ENCODE measurements around the gene ANTKMT. TPM values are rescaled to one million over a fixed set of nuclear protein-coding genes. Genes with fewer than 3 reads are reported as not detected.

The ANTKMT gene
- total and polyA plus RNA-seq, 2 of the 4 experiments (the other 2 are of a cell fraction), result 7.3 to 16.2 TPM

DNA sequence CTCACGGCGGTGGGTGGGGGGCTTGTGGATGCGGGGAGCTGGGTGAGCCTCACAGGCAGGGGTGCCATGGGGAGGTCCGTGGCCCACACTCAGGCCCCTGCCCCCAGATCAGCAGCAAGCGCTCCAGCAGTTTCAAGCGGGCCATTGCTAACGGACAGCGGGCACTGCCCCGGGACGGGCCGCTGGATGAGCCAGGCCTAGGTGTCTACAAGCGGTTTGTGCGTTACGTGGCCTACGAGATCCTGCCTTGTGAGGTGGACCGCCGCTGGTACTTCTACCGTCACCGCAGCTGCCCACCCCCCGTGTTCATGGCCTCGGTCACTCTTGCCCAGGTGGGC lies 44.4 kb upstream of the ANTKMT start (continued):
- TF ChIP-seq, protein P1, sequence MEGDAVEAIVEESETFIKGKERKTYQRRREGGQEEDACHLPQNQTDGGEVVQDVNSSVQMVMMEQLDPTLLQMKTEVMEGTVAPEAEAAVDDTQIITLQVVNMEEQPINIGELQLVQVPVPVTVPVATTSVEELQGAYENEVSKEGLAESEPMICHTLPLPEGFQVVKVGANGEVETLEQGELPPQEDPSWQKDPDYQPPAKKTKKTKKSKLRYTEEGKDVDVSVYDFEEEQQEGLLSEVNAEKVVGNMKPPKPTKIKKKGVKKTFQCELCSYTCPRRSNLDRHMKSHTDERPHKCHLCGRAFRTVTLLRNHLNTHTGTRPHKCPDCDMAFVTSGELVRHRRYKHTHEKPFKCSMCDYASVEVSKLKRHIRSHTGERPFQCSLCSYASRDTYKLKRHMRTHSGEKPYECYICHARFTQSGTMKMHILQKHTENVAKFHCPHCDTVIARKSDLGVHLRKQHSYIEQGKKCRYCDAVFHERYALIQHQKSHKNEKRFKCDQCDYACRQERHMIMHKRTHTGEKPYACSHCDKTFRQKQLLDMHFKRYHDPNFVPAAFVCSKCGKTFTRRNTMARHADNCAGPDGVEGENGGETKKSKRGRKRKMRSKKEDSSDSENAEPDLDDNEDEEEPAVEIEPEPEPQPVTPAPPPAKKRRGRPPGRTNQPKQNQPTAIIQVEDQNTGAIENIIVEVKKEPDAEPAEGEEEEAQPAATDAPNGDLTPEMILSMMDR (conservative IDR thresholded peaks at IDR 0.05; ENCODE audit: low read depth, low read length), result no peak
- TF ChIP-seq MAZ (IDR thresholded peaks at IDR 0.05; ENCODE audit: borderline replicate concordance, low read depth, low read length), result no peak

DNA sequence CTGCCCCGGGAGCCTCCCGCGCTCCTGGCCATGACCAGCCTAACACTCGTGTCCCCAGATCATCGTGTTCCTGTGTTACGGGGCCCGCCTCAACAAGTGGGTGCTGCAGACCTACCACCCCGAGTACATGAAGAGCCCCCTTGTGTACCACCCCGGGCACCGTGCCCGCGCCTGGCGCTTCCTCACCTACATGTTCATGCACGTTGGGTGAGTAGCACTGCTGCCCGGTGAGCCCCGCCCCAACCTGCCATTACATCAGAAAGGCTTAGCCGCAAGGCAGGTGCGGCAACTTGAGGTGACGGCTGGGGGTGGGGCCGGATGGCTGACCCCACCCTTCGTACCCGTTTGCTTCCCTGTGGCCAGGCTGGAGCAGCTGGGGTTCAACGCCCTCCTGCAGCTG lies 44.0 kb upstream of the ANTKMT start:
- no peak for ATAC-seq (ENCODE audit: low read depth)
- ChIA-PET CTCF (no interaction called here), POLR2A (ENCODE audit: unreplicated experiment) (no interaction called here)
- Histone ChIP-seq H4K91ac (ENCODE audit: insufficient read depth, low read depth, low read length) (no peak overlapping the region), H4K8ac (ENCODE audit: low read depth in 2 of 2, low read length in 2 of 2) (no peak overlapping the region), H3K14ac (replicated peaks; ENCODE audit: low read depth, low read length) (no peak overlapping the region), H3K27ac (ENCODE audit: insufficient read depth, low read length) (no peak overlapping the region), H2BK120ac (ENCODE audit: low read depth, low read length) (no peak overlapping the region), H3K56ac (ENCODE audit: extremely low read depth, insufficient read depth, low read length) (no peak overlapping the region), H3K9ac (ENCODE audit: low read depth, low read length) (no peak overlapping the region), H3K27me3 (ENCODE audit: control insufficient read depth, insufficient read depth, low read length) (no peaks in the 10 kb centered on the region), H3K4me1 (ENCODE audit: control insufficient read depth, insufficient read depth, low read length) (peaks cover 18% of the 10 kb centered on the region), H3K4ac (ENCODE audit: low read depth, low read length) (no peak overlapping the region), H2BK15ac (ENCODE audit: low read depth, low read length) (no peak overlapping the region), H2AK9ac (replicated peaks; ENCODE audit: low read depth, low read length, poor library complexity) (no peak overlapping the region), H3K18ac (ENCODE audit: low read depth, low read length) (no peak overlapping the region), H2AK5ac (ENCODE audit: low read depth, low read length) (no peak overlapping the region), H3K23ac (ENCODE audit: low read depth, low read length) (no peak overlapping the region), H3K36me3 (ENCODE audit: control insufficient read depth, insufficient read depth, low read length) (peaks cover 29% of the 10 kb centered on the region), H2BK20ac (ENCODE audit: low read depth, low read length) (no peak overlapping the region), H3K9me1 (ENCODE audit: insufficient read depth, low read length) (peaks cover 12% of the 10 kb centered on the region), H2AFZ (replicated peaks; ENCODE audit: low read length, poor library complexity) (no peak overlapping the region), H4K5ac (ENCODE audit: low read depth, low read length) (no peak overlapping the region), H3K4me3 (ENCODE audit: insufficient read depth, low read depth, low read length) (no peak overlapping the region), H4K20me1 (ENCODE audit: insufficient read depth, low read length) (peaks cover 33% of the 10 kb centered on the region), H3K4me2 (ENCODE audit: low read depth, low read length) (no peak overlapping the region), H2BK5ac (ENCODE audit: low read depth, low read length, poor library complexity, severe bottlenecking) (no peak overlapping the region), H3K79me1 (ENCODE audit: low read depth in 1 of 2, low read length in 2 of 2) (peaks cover 2 to 30% of the 10 kb centered on the region in 2 experiments; a peak in 3 of 4 replicates), H3K9me3 (ENCODE audit: control insufficient read depth, insufficient read depth, low read length) (no peaks in the 10 kb centered on the region)
- intact Hi-C loops (cut with micrococcal nuclease), result no loop called here
- BruUV-seq (replicated peaks), result no TSS peak
- DNase-seq, result no peak
- dilution Hi-C loops (cut with HindIII; ENCODE audit: low sequenced_read_pairs, unreplicated experiment), result no loop called here
- TF ChIP-seq NFE2L2 (IDR thresholded peaks at IDR 0.05; ENCODE audit: low read depth, low read length), result no peak
- TF ChIP-seq, protein P2, sequence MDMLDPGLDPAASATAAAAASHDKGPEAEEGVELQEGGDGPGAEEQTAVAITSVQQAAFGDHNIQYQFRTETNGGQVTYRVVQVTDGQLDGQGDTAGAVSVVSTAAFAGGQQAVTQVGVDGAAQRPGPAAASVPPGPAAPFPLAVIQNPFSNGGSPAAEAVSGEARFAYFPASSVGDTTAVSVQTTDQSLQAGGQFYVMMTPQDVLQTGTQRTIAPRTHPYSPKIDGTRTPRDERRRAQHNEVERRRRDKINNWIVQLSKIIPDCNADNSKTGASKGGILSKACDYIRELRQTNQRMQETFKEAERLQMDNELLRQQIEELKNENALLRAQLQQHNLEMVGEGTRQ (IDR thresholded peaks at IDR 0.05; ENCODE audit: low read depth, low read length), result no peak
- TF ChIP-seq SMC3 (IDR thresholded peaks at IDR 0.05; ENCODE audit: low read depth, low read length), result no peak
- no peak for TF ChIP-seq BHLHE40 (IDR thresholded peaks at IDR 0.05; ENCODE audit: low read depth, low read length)
- TF ChIP-seq CHD1 (IDR thresholded peaks at IDR 0.05; ENCODE audit: low read depth, low read length), result no peak
- in situ Hi-C loops (cut with MboI; ENCODE audit: low sequenced_read_pairs), result no loop called here
- WGBS, 2 experiments (ENCODE audit: extremely low coverage in 2 of 2, insufficient read length in 1 of 2), result 69% methylated on average over 14 of the region's 23 CpGs; no CpG with 5 or more reads in 1 of the 2 experiments

Measured in IMR-90 (cell line).